ENCODE measurements around the gene TNFAIP8L2. TPM values are rescaled to one million over a fixed set of nuclear protein-coding genes. Genes with fewer than 3 reads are reported as not detected.
"Not testable (repeated sequence)": the region's sequence is repeated elsewhere in the genome, so short reads cannot be mapped to it uniquely, and the experiment has no call there.

The TNFAIP8L2 gene
- total RNA-seq, 1 experiment from 2014 or later = not detected

DNA sequence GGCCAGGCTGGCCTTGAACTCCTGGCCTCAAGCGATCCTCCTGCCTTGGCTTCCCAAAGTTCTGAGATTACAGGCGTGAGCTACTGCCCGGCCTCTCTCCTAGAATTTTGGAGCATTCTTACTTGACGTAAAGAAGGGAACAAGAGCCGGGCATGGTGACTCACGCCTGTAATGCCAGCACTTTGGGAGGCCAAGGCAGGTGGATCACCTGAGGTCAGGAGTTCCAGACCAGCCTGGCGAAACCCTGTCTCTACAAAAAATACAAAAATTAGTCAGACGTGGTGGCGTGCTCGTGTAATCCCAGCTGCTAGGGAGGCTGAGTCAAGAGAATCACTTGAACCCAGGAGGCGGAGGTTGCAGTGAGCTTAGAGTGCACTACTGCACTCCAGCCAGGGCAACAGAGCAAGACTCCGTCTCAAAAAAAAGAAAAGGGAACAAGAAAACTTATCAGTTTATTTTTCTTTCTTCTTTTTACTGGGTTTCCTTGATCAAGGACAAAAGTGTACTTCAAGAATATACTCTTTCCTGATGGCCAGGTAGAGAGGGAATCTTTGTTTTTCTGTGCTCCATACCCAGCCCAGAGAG is 49.0 kb downstream of the TNFAIP8L2 start:
- intact Hi-C loops (cut with micrococcal nuclease; ENCODE audit: unreplicated experiment); CTCF ChIA-PET: not testable (repeated sequence)
- POLR2A ChIA-PET = interaction anchor here (0.6 kb wide), 1 partner anchor 49 kb away, joined by 7 read pairs; the partner anchor contains the start of gene PSMD4

More for the DNA sequence above, 49.0 kb downstream of the TNFAIP8L2 start:
- H3K4me1 ChIP-seq (ENCODE audit: control insufficient read depth, insufficient read depth, low read length); H3K27ac ChIP-seq (ENCODE audit: low read length); DNase-seq (ENCODE audit: low read depth, low spot score); ATAC-seq; H3K4me3 ChIP-seq (ENCODE audit: low read depth in 2 of 2, low read length in 2 of 2); BruUV-seq (replicated peaks); in situ Hi-C loops (cut with HindIII; ENCODE audit: low pct_unique_long_range_greater_than_20kb, low sequenced_read_pairs); H3K27me3 ChIP-seq (ENCODE audit: control insufficient read depth, insufficient read depth, low read length); H3K9me3 ChIP-seq (ENCODE audit: control insufficient read depth, insufficient read depth, low read depth, low read length); H3K36me3 ChIP-seq (ENCODE audit: control insufficient read depth, insufficient read depth, low read length): not testable (repeated sequence)

Other genes with a start within 250 kb of the TNFAIP8L2 start
- 43.3 TPM for gene SETDB1, start 230.3 kb upstream of the TNFAIP8L2 start, total RNA-seq (2021; ENCODE audit: unreplicated experiment)
- gene CERS2, start 181.8 kb upstream of the TNFAIP8L2 start, total RNA-seq (2021; ENCODE audit: unreplicated experiment) = 348 TPM
- gene ANXA9, start 174.4 kb upstream of the TNFAIP8L2 start, total RNA-seq (2021; ENCODE audit: unreplicated experiment) = 1.2 TPM
- gene MINDY1, start 149.7 kb upstream of the TNFAIP8L2 start, total RNA-seq (2021; ENCODE audit: unreplicated experiment) = 15.8 TPM
- 16.2 TPM for gene PRUNE1, start 148.2 kb upstream of the TNFAIP8L2 start, total RNA-seq (2021; ENCODE audit: unreplicated experiment)
- gene BNIPL, start 120.1 kb upstream of the TNFAIP8L2 start, total RNA-seq (2021; ENCODE audit: unreplicated experiment) = 0.46 TPM
- gene C1orf56, start 108.9 kb upstream of the TNFAIP8L2 start, total RNA-seq (2021; ENCODE audit: unreplicated experiment) = 2.7 TPM
- gene CDC42SE1, start 97.0 kb upstream of the TNFAIP8L2 start, total RNA-seq (2021; ENCODE audit: unreplicated experiment) = 81.2 TPM
- 5.0 TPM for gene MLLT11, start 96.3 kb upstream of the TNFAIP8L2 start, total RNA-seq (2021; ENCODE audit: unreplicated experiment)
- 8.1 TPM for gene GABPB2, start 85.9 kb upstream of the TNFAIP8L2 start, total RNA-seq (2021; ENCODE audit: unreplicated experiment)
- gene SEMA6C, start 10.0 kb upstream of the TNFAIP8L2 start, total RNA-seq (2021; ENCODE audit: unreplicated experiment) = 5.7 TPM
- gene LYSMD1, start 9.3 kb downstream of the TNFAIP8L2 start, total RNA-seq (2021; ENCODE audit: unreplicated experiment) = 5.1 TPM
- gene SCNM1, start 9.5 kb downstream of the TNFAIP8L2 start, total RNA-seq (2021; ENCODE audit: unreplicated experiment) = 36.5 TPM
- gene TMOD4, start 19.3 kb downstream of the TNFAIP8L2 start, total RNA-seq (2021; ENCODE audit: unreplicated experiment) = 0.80 TPM
- 71.5 TPM for gene VPS72, start 33.5 kb downstream of the TNFAIP8L2 start, total RNA-seq (2021; ENCODE audit: unreplicated experiment)
- gene PIP5K1A, start 41.9 kb downstream of the TNFAIP8L2 start, total RNA-seq (2021; ENCODE audit: unreplicated experiment) = 78.9 TPM
- gene PSMD4, start 98.1 kb downstream of the TNFAIP8L2 start, total RNA-seq (2021; ENCODE audit: unreplicated experiment) = 256 TPM
- 33.3 TPM for gene ZNF687, start 125.7 kb downstream of the TNFAIP8L2 start, total RNA-seq (2021; ENCODE audit: unreplicated experiment)
- gene PI4KB, start 170.8 kb downstream of the TNFAIP8L2 start, total RNA-seq (2021; ENCODE audit: unreplicated experiment) = 52.7 TPM
- gene RFX5, start 190.6 kb downstream of the TNFAIP8L2 start, total RNA-seq (2021; ENCODE audit: unreplicated experiment) = 75.5 TPM
- gene SELENBP1, start 216.1 kb downstream of the TNFAIP8L2 start, total RNA-seq (2021; ENCODE audit: unreplicated experiment) = 5.9 TPM
- gene PSMB4, start 242.9 kb downstream of the TNFAIP8L2 start, total RNA-seq (2021; ENCODE audit: unreplicated experiment) = 412 TPM